ENCODE measurements around the gene POLR3E.

Gene POLR3E

DNA sequence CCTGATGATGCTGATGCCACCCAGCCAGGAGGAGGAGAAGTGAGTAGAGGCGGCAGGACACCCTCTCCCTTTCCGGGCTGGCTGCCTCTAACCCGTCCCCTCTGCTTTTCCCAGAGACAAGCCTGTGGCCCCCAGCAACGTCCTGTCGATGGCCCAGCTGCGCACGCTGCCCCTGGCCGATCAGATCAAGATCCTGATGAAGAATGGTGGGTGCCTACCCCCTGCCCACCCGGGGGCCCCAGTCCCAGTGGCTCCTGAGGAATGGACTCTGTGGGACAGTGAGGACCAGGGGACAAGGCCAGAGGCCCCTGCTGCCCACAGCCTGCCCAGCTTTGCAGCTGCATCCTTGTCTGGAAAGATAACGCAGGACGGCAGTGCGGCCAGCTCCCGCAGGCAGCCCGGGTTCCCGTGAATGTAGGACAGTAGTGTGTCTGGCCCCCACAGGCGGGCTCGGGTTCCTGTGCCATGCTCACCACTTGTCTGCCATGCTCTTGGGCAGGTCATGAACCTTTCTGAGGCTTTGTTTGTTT is 19.9 kb downstream of the POLR3E start:
- DNase-seq, result no peak

GRCh38 chr16:22317625-22318024 is 20.4 kb downstream of the POLR3E start:
- DNase-seq, result no peak

GRCh38 chr16:22318690-22319358 is 21.6 kb downstream of the POLR3E start:
- peak; percentile 19 for DNase-seq

- no peak for DNase-seq
Measured at GRCh38 chr16:22320572-22321339, 23.5 kb downstream of the POLR3E start.

DNA sequence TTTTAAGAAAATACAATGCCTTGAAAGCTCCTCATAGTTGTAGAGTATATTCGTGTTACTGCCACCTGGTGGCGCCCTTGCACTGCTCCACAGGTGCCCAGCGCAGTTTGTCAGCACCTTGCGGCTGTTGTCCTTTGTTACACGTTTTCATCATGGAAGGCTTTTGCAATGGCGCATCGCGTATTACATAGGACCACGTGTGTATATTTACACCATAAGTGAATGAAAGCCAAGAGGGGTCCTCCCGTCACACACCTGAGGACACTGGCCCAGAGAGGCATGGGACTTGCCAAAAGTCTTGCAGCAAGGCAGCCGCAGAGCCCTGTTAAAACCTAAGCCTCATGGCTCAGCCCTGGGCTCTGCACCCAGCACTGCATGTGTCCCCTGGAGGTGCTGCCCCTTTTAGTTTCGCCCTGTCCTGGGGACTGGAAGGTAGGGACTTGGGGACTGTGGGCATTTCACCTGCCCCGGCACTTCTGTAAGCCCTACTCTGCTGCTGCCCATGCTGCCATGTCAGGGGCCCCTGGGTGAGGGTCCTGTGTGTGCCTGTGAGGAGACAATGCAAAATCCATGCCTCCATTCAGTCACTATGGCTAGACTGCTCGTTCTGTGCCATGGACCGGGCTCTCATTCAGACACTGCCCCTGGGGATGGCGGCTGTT is 24.3 kb downstream of the POLR3E start:
- peak; percentile 67 for DNase-seq

DNA sequence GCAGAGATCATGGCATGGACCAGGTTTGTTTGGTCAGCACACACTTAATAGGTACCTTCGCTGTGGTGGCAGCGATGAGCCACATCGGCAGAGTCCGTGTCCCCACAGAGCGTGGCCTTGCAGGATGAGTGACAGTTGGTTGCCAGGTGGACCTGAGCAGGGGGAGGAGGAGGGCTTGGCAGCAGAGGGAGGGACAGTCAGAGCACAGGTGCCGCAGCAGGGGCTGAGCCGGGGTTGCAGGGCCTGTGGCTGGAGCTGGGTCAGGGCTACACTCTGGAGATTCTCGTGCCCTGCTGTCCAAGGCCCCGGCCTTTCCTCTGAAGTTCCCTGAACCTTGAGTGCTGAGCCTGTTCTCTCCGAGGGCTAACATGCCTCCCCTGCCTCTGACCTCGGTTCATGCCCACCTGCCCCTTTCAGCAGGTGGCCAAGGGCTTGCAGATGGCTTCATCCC is 24.8 kb downstream of the POLR3E start:
- DNase-seq, result no peak

- no peak for DNase-seq
Measured at GRCh38 chr16:22322741-22323140, 25.5 kb downstream of the POLR3E start.

DNA sequence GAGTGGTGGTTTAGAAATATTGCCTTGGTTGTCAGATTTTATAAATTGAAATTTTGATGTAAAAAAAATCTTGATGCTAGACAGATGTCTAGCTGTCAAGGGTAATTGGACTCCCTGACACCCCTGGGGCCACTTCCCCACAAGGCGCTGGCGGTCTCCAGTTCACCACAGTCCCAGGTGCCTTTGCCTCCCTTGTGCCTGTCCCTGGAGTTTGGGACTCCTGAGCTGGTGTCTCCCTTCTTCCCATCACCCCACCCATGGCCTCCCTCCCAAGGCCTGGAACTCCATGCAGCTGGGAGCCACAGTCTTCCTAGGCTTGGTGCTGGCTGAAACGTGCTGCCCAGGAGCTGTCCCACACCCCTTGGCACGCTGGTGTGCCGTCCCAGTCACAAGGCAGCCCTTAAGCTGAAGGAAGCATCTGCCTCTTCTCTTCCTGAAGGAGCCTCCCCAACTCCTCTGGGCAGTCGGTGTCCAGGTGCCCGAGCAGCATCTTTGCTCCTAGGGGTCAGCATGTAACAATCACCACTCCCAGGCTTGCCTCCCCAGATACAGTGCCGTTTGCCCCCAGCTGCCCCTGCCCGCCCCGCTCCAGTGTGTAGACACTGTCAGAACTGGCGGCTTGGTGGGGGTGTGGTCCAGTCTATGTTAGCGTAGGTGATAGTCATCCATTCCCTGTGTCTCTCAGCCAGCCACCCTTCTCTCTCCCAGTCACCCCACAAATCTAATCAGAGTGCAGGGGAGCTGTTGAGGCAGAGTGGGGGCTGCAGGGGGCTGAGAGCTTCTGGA is 26.2 kb downstream of the POLR3E start:
- DNase-seq, result no peak

- DNase-seq, result no peak
Measured at GRCh38 chr16:22323959-22324786, 27.0 kb downstream of the POLR3E start.

GRCh38 chr16:22324787-22325597 is 27.8 kb downstream of the POLR3E start:
- no peak for DNase-seq

GRCh38 chr16:22325598-22326368 is 28.6 kb downstream of the POLR3E start:
- DNase-seq, result no peak

- no peak for DNase-seq
Measured at GRCh38 chr16:22326369-22326652, 29.1 kb downstream of the POLR3E start.

GRCh38 chr16:22326771-22327445 is 29.7 kb downstream of the POLR3E start:
- DNase-seq, result no peak

DNA sequence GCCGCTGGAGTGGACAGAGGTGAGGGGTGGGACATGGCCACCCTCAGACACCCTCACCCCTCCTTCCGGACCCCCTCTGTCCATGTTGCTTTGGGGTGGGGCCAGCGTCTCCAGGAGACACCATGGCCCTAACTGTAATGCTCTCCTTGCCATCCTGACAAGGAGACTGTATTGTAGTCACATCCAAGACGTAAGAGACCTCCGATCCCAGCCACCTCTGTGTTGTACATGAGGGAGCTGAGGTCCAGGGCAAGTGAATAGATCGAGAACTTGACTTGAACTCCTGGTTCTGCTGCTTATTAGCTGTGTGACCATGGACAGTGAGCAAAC is 30.2 kb downstream of the POLR3E start:
- no peak for DNase-seq

DNA sequence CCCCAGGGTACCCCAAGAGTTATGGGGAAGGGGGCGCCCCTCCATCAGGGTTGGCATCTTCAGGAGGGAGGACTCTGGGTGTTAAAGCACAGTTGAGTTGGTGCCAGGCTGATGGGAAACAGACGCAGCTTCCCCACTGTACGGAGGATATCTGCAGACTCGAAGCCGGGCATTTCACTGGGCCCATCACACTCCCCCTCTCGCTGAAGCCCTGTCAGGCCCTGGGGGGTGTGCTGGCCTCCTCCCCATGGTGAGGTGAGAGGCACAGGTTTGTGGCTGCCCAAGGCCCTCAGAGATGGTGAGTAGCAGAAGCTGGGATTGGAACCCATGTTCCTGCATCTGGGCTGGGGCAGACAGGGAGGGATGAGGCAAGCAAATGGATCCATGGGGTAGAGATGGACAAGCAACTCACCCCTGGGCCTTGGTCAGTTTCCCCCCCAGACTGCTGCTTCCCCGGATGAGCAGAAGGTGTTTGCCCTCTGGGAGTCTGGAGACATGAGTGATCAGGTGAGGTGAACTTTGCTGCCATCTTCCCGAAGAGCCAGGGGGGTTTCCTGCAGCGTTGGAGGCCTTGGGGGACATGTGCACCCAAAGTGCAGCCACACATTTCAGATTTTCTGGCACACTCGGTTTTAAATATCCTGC is 31.0 kb downstream of the POLR3E start:
- no peak for DNase-seq

DNA sequence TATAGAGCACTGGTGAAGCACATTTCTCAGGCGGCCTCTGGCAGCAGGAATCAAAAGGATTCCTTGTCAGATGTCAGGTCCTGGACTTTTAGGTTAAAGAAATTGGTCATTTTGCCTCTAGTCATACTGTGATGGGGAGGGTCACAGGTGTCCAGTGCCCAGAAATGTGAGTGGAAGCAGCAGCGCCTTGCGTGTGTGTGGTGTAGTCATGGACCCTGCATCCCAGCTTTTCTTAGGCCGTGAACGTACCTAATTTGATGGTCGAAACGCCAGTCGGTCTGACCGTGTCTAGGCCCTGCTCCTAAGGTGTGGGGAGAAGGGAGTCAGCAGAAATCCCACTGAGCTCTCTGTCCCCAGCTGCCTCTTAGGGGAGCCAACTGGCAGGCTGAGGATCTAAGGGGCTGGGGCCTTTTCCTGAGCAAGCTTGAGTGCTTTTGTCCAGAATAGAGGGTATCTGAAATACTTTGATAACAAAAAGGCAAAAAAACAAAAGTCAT is 32.0 kb downstream of the POLR3E start:
- DNase-seq, result no peak

DNA sequence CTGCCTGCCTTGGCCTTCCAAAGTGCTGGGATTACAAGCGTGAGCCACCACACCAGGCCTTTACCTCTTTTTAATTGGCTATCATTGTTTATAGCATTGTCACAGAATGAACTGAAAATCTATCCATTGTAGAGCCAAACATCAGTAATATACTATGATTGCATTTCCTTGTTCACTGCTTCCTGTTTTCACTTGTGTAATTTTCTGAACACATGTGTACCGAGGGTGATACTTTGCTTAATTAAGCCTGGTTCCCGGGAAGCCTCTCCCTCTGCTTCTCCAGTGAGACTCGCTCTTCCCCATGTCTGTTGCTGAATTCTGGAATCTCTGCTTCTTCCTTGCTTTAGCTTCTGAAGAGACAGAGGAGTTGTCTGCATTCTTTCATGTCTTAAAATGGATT is 33.1 kb downstream of the POLR3E start:
- no peak for DNase-seq

GRCh38 chr16:22333457-22333994 is 36.3 kb downstream of the POLR3E start:
- no peak for DNase-seq
